ENCODE measurements around the gene LSM14A.
"Not testable (repeated sequence)": the region's sequence is repeated elsewhere in the genome, so short reads cannot be mapped to it uniquely, and the experiment has no call there.

LSM14A gene

DNA sequence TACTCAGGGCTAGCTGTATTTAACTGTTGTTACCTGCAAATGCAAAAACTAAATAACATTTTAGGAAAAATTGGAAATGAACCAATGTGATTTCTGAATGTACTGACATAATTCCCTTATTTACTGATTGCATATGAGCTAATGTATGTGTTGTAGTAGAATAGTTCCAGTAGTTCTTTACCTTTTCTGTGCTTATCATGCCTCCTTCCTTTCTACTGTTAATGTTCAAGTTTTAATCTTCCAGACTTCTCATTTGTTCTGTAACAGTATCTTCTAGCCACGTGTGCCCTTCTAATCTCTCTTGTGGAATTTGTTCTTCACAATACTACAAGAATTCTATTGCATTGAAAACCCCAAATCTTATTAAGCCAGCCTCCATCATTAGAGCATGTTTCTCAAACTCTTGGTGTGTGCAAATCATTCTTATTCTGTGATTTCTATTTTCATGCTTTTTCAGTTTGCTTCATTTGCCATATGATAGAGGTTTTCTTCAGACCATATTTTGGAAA lies 17.7 kb downstream of the LSM14A start:
- DNase-seq: no peak

DNA sequence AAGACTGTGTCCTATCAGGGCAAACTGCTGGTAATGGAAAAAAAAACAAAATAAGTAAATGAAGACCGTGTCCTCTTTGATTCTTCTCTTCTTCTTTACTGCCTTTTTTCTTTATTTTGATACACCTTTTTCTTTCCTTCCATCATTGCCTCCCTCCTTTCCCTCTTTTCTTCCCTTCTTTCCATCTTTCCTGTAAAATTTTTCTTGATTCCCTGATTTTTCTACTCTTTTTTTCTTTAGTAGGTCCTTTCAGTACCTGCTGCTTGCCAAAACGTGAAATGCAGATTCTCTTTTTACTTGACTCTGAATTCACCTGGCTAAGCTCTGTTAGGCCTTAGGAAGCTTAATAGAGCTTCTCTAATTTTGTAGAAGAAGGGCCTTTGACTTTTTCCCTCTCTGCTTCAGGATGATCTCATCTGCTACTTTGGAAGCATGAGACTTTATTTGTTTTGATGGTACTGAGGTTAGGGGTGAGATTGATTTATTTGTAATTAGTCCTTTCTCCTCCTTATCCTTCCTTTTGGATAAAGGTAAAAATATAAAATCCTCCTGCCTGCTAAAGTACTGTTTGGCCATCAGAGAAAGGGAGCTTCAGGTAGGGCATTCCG lies 19.2 kb downstream of the LSM14A start:
- no peak for DNase-seq

DNA sequence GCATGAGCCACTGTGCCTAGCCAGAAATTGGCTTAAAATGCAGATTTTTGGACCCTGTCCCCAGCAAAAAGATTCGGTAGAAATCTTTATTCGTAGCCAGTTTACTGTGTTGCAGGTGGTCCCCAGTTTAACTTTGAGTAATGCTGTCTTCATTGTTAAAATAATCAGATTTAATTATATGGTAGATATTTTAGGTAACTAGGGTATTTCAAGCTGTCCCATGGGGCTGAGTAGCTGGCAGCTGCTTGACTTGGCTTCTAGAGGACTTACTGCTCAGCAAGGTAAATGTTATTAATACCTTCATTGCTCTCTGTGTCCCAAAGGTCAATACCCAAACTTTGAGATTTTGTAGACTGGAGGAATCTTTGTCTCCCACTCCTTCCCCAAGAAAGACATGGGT lies 21.1 kb downstream of the LSM14A start:
- DNase-seq: no peak

DNA sequence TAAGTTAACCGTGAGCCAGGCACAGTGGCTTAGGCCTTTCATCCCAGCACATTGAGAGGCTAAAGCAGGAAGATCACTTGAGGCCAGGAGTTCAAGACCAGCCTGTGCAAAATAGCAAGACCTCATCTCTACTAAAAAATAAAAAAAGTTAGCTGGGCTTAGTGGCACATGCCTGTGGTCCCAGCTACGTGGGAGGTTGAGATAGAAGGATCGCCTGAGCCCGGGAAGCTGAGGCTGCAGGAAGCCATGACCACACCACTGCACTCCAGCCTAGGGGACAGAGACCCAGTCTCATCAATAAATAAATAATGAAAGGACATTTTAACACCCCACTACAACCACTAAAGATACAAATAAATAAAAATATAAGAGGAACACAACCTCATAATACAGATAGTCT lies 21.6 kb downstream of the LSM14A start:
- no peak for DNase-seq

DNA sequence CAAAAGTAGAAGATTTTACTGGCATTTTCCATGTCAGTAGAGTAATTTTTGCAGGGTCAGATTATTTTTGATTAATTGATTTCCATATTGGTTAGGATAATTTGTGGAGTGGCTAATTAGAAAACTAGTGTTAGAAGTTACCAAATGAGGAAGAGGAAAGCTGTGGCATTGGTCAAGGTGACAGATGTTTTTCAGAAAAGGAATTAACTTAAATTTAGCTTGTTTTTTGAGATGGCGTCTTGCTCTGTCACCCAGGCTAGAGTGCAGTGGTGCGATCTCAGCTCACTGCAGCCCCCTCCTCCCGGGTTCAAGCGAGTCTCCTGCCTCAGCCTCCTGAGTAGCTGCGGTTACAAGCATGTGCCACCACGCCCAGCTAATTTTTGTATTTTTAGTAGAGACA lies 28.8 kb downstream of the LSM14A start:
- no peak for DNase-seq

DNA sequence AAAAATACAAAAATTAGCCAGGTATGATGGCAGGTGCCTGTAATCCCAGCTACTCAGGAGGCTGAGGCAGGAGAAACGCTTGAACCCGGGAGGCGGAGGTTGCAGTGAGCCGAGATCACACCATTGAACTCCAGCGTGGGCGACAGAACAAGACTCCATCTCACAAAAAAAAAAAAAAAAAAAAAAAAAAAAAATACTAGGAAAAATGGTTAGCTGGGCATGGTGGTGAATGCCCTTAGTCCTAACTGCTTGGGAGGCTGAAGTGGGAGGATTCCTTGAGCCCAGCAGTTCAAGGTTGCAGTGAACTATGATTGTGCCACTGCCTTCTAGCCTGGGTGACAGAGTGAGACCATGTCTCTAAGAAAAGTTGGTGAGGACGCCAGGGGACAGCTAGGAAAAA lies 33.0 kb downstream of the LSM14A start:
- not testable (repeated sequence) for DNase-seq

DNA sequence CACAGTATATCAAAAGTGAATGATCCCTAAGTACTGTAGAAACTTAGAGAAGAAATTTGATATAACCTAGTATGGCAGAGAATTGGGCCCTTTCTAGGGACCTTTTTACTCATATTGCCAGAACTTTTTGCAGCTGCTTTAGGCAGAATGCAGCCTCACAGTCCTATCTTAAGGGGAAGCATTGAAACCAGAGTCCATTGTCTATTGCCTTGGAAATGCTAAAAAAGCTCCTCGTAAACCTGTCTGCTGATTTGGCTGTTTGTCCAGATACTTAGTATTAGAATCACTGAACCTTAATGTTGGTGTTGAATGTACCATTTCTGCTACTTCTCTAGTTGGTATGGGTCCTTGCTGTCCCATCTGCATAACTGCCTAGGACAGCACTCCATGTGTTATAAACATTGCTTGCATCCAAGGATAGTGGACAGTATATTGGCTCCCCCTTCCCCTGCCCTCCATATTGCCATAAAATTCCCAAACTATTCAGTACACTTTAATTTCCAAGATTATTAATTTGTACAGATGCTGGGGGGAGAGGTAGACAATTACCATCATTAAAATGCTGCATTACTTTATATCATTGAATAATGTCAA lies 36.1 kb downstream of the LSM14A start:
- DNase-seq: no peak

DNA sequence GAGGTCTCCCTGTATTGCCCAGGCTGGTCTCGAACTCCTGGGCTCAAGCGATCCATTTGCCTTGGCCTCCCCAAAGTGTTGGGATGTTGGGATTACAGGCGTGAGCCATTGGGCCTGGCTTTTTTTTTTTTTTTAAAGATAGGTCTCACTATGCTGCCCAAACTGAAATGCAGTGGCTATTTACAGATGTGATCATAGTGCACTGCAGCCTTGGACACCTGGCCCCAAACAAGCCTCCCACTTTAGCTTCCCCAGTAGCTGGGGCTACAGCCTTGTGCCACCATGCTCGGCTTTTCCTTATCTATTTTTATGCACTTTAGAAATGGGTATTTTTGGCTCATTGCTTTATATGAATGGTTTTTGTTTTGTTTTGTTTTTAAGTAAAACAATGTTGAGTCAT lies 37.4 kb downstream of the LSM14A start:
- DNase-seq: no peak

DNA sequence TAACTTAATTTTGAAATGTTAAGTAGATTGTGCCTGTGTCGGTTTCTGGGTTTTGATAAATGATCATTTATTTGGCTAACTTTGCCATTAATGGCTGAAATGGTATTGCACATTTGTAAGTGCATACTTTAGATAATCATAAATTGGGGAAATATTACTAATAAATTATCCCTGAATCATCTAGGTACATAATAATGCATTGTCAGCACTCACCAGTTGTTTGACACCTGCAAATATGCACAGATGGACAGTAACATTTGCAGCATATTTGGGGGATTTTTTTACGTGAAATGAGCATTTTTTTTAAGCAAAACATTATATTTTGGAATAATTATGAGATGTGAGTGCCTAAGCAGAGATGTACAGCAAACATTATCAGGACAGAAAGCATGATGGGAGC lies 41.0 kb downstream of the LSM14A start:
- DNase-seq: no peak

DNA sequence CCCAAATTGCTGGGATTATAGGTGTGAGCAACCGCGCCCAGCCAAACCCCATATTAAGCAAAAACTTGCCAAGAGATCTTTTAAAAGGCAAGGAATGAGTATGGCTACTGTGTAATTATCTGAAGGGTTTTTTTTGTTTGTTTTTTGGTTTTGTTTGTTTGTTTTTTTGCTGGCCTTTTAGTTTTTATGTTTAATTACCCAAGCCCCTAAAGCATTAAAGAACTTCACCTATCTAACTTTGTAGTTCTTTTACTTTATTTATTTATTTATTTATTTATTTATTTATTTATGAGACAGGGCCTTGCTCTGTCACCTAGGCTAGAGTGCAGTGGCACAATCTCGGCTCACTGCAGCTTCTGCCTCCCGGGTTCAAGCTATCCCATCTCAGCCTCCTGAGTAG lies 41.7 kb downstream of the LSM14A start:
- DNase-seq: no peak

DNA sequence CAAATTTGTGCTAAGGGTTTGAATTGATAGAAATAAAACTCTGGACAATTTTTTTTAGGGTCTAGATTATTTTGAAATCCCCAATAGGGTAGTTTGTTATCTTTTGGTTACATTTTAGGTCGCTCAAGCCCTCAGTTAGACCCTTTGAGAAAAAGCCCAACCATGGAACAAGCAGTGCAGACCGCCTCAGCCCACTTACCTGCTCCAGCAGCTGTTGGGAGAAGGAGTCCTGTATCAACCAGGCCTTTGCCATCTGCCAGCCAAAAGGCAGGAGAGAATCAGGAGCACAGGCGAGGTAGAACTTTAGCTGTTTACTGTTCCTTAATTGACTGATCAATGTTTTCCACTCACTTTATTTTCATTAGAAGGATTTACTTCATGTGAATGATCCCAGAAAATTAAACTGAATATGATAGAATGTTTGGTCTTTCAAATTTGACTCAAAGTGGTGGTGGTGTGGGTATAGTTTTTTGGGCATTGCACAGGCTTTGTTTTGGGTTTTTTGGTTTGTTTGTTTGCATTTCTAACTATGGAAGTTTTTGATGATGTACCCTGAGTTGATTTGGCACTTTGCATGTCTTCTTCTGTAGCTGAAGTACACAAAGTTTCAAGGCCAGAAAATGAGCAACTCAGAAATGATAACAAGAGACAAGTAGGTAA lies 42.8 kb downstream of the LSM14A start:
- DNase-seq: no peak

DNA sequence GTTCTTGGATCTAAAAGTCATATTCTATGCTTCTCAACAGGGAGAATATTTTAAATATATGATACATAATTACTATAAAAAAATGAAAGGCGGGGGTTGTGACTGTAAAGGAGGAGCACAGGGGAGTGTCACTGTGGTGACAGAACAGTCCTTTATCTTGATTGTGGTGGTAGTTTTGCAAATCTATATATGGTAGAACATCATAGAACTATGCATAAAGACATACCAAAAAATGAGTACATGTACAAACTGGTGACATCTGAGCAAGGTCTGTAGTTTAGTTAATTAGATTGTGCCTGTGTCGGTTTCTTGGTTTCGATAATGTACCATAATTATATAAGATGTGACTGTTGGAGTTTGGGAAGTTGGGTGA lies 43.3 kb downstream of the LSM14A start:
- DNase-seq: no peak

DNA sequence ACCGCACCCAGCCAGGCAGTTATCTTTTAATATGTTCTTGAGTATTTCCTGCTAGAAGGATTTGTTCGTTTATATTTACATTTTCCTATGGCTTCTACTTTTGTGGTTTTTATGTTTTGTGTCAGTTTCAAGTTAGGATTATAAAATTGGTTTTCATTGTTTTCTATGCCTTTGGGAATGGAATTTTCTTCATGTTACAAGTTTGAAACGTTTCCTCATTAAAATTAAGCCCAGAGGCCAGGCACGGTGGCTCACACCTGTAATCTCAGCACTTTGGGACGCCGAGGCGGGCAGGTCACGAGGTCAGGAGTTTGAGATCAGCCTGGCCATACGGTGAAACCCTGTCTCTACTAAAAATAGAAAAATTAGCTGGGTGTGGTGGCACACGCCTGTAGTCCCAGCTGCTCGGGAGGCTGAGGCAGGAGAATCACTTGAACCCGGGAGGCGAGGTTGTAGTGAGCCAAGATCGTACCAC lies 44.5 kb downstream of the LSM14A start:
- not testable (repeated sequence) for DNase-seq

DNA sequence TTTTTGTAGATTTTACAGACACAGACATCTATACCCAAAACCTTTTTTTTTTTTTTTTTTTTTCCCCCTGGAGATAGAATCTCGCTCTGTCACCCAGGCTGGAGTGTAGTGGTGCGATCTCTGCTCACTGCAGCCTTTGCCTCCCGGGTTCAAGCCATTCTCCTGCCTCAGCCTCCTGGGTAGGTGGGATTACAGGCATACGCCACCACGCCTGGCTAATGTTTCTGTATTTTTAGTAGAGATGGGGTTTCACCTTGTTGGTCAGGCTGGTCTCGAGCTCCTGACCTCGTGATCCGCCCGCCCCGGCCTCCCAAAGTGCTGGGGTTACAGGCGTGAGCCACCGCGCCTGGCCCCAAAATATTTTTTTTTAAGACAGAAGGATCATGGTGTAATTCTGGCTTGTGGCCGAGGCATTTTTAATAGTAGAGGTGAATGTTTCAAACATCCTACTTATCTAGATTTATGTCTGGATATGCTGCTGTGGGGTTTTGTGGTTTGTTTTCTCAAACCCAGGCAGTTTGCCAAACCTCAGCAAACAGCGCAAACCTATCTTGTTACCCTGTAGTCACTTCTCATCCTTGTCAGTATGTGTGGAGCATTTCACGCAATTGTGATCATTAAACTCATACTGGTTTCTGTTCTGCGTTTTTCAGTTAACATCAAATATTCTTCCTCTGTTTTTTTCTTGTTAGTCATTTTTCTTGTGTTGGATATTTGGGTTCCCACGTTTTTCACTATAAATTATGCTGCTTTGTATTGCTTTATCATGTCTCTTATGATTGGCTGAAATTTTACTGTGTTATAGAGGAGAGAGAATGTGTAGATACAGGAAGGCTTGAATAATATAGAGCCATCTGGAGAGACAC lies 45.9 kb downstream of the LSM14A start:
- DNase-seq: no peak

DNA sequence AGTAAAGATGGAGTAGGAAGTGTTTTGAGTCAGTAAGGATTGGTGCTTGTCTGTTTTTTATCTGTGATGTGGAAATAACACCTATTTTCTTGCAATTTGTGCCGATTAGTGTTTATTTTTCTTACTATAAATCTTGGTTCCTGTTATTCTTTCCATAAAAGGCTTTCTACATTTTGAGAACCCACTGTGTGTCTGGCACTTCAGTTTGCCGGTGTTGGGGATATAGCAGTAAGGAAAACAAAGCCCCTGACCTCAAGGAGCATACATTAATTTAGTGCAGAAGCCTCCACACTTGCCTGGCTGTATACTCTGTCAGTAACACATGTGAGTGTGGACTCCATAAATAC lies 46.5 kb downstream of the LSM14A start:
- DNase-seq: no peak

DNA sequence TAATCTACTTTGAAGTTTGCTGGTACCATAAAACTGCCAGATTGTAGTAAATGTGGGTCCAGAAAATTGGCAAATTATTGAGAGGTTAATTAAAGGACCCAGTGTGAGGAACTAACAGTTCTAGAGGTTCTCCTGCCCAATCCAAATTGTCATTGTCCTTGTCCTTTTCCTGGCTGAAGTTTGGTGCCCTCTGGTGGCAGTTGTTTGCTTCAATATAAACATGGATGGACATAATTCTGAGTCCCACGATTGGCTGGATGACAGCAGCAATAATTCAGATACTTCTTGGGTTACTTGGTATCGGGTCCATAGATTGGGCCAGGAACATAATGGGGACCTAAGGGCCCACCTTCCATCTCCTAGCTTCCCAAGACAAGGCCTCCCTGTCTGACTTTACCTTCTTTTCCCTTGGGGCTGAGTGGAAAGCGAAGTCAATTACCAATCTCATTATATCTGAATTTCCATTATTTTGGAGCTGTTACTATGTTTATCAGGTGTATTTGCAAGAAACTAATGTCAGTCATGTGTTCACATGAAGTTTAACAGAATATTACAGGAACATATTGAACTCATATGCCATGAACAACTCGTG lies 48.3 kb downstream of the LSM14A start:
- DNase-seq: peak in 27 of 51 donors; percentile 5 to 71 (median 25)

DNA sequence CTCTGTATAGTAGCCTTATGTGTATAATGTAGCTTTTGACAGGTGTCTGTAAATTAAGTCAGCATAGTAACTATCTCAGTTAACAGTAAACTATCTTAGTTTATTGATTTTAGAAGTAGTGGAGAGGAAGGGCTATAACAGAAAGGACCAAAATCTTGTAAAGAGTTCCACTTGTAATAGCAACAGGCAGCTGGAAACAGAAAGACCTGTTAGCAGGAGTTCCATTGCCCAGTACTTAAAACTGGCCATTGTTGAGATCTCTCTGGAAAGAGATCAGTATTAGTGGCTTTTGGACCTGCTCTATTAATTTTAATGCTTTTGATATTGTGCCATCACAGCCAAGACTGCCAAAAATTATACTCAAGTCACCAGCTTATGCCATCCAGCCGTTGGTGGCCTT lies 50.1 kb downstream of the LSM14A start:
- no peak for DNase-seq

DNA sequence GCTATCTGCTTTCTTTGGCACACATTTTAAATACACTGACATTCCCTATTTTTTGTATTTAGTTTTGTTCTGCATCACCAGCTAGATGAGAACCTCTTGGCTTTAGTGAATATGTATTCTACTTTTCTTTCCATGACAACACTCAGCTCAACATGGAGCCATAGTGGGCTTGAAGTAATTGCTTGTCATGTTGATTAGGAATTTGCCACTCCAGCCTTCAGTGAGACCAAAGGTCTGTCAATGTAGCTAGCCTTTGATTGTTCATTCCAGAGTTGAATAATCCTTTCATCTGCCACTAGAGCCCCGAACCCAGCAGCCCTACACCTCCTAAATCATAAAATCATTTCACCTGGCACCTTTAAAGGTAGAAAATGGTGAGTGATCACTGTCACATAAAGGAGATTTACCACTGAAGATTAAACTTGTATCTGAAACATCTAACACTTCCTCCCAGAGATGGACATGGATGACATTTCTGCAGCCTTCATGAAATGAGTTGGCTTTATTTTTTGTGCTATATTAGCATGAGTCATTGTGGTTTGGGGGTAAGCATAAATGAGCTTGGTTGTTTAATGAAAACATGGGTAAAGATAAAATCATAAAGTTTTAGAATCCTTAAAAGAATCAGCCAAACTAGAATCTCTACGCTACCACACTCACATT lies 52.8 kb downstream of the LSM14A start:
- no peak for DNase-seq

DNA sequence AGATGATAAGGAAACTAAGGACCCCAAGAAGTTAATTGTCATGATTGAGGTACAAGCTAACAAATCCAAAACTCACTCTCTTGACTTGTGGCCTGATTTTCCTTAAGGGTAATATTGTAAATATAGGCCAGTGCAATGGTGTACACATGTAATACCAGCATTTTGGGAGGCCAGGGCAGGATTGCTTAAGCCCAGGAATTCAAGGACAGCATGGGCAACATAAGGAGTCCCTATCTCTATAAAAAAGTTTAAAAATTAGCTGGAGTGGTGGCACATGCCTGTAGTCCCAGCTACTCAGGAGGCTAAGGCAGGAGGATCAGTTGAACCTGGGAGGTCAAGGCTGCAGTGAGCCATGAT lies 53.3 kb downstream of the LSM14A start:
- DNase-seq: no peak

DNA sequence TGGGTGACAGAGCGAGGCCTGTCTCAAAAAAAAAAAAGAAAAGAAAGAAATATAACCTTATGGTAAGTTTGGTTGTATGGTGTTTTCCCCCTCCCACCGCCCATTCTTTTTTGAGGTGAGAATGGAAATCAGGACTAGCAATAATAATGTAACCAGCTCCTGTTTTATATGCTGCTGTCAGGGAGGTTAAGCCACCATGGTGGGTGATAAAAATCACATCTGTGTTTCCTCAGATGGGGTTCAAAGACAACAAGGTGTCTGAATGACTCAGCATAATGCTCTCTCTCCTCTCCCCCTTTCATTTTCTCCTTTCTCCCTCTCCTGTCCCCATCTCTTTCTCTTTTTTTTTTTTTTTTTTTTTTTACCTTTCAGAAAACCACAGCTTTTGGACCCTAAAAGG lies 53.7 kb downstream of the LSM14A start:
- DNase-seq: no peak

DNA sequence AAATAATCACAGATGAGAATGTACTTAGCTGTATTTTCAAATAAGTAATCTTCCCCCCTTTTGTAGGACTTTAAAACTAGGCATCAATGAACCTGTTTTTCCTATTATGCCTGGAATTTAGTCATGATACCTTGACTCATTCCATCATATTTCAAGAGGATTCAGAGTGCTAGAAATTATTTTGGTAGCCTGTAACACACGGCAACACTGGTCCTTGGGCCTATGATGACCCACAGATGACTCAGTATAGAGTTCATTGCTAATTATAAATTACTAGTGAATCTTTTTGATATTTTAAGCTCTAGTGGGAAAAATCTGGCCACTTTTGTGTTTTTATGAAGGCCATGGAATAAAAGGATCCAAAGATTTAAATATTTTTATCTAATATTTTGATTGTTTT lies 56.0 kb downstream of the LSM14A start:
- DNase-seq: no peak

Data from hypothalamus (tissue), 51 donors.